Stimulated activated CD4-positive, alpha-beta T cell treated with anti-CD3 and anti-CD28 coated beads, Interleukin-1b, Interleukin-23, amount 100 ng/mL, for 24 hours (primary cell): Measurements from ENCODE around the gene SALL3.

Source experiments
- DNase-seq, 4 experiments: peaks; one replicate each; pipeline ENCODE4 v3.0.0-alpha.2; 2020; ENCODE audit warnings: low read depth in 4 of 4, low spot score in 1 of 4

SALL3 gene

GRCh38 chr18:79000997-79001396 lies 21.4 kb downstream of the SALL3 start:
- DNase-seq, result no peak

GRCh38 chr18:79005653-79006052 lies 26.0 kb downstream of the SALL3 start:
- DNase-seq, result no peak

GRCh38 chr18:79006106-79006795 lies 26.6 kb downstream of the SALL3 start:
- DNase-seq, result no peak

- no peak for DNase-seq
These were observed 27.8 kb downstream of the SALL3 start for GRCh38 chr18:79007440-79007839.

- no peak for DNase-seq
These were observed 28.8 kb downstream of the SALL3 start for GRCh38 chr18:79008356-79008940.

GRCh38 chr18:79010802-79011201 lies 31.2 kb downstream of the SALL3 start:
- no peak for DNase-seq

- DNase-seq, result no peak
These were observed 31.8 kb downstream of the SALL3 start for GRCh38 chr18:79011300-79011870.

- DNase-seq, result no peak
These were observed 34.3 kb downstream of the SALL3 start for GRCh38 chr18:79013869-79014268.

GRCh38 chr18:79018911-79019310 lies 39.3 kb downstream of the SALL3 start:
- no peak for DNase-seq

GRCh38 chr18:79019881-79020280 lies 40.3 kb downstream of the SALL3 start:
- DNase-seq, result no peak

GRCh38 chr18:79022603-79023002 lies 43.0 kb downstream of the SALL3 start:
- no peak for DNase-seq

- no peak for DNase-seq
These were observed 46.9 kb downstream of the SALL3 start for GRCh38 chr18:79026491-79026890.

GRCh38 chr18:79030680-79031079 lies 51.1 kb downstream of the SALL3 start:
- DNase-seq, result no peak

GRCh38 chr18:79042276-79042675 lies 62.7 kb downstream of the SALL3 start:
- DNase-seq, result no peak

- no peak for DNase-seq
These were observed 63.7 kb downstream of the SALL3 start for GRCh38 chr18:79043288-79043687.

GRCh38 chr18:79046522-79046921 lies 66.9 kb downstream of the SALL3 start:
- no peak for DNase-seq

GRCh38 chr18:79047556-79048244 lies 68.1 kb downstream of the SALL3 start:
- no peak for DNase-seq

- no peak for DNase-seq
These were observed 68.6 kb downstream of the SALL3 start for GRCh38 chr18:79048245-79048632.

GRCh38 chr18:79049506-79049905 lies 69.9 kb downstream of the SALL3 start:
- no peak for DNase-seq
